Measurements from ENCODE around the gene EPS8.
"Not testable (repeated sequence)": the region's sequence is repeated elsewhere in the genome, so short reads cannot be mapped to it uniquely, and the experiment has no call there.

EPS8 gene

DNA sequence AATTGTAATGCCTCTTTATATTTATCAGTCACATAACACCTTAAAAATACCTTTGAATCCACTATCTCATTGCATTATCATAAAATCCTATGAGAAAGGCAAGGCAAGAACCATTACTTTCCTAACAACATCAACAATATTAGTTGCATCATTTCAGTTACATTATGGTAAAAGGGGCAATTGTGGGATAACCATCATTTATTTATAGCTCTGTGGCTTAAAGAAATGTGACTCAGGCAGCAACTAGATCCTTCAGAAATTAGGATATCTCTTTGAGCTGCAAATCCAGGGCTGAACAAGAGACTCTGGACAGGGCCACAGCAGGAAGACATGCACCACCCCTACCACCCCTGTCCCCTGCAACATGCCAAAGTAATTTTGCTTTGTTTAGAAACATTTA, 36.4 kb downstream of the EPS8 start:
- no peaks in the 10 kb centered on the region for H3K4me1 Mint-ChIP-seq
- DNase-seq (ENCODE audit: low spot score in 2 of 2) (no peak), ATAC-seq (no peak)
- H3K9me3 Mint-ChIP-seq, result no peaks in the 10 kb centered on the region
- H3K27ac Mint-ChIP-seq, result no peak overlapping the region
- H3K4me3 Mint-ChIP-seq, result no peak overlapping the region
- H3K36me3 Mint-ChIP-seq, result no peaks in the 10 kb centered on the region

DNA sequence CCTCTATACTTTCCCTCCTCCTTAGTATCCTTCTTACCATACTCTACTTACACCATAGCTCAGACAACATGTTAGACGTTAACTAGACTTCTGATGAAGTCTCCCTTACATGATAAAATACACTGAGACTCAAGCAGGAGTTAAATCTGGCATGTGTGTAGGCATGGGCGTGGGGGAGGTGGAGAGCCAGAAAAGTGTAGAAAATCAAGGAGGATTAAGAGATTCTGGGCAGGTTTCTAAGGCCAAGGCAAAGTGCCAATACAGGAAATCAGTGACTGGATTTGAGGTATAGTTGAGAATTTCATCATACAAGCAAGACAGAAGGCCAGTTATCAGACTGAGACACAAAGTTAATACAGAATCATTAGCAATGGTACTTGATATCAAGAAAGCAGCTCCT, 37.4 kb downstream of the EPS8 start:
- Mint-ChIP-seq H3K36me3 (no peaks in the 10 kb centered on the region), H3K4me3 (no peak overlapping the region), H3K4me1 (no peaks in the 10 kb centered on the region), H3K9me3 (no peaks in the 10 kb centered on the region), H3K27ac (no peak overlapping the region)
- DNase-seq (ENCODE audit: low spot score in 2 of 2), result no peak
- ATAC-seq, result no peak

DNA sequence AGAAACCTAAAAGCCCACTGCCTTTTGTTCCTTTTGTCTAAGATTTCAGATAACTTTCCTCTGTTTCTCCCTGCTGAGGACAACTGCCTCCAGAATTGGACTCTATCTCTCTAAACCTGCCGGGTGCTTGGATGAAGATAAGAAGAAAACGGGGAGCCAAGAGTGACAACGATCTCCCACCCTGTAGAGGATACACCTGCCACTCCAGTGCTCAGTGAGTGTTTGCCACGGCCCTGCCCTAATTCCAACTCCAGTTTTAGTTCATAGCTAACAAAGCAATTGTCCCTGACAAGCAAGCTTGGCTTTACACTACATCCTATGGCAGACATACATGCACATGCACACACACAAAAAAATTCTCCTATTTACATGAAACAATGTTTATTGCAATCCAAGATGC, 39.3 kb downstream of the EPS8 start:
- DNase-seq (ENCODE audit: low spot score in 2 of 2) (no peak), ATAC-seq (no peak)
- H3K27ac Mint-ChIP-seq, result no peak overlapping the region
- H3K4me1 Mint-ChIP-seq, result no peaks in the 10 kb centered on the region
- H3K9me3 Mint-ChIP-seq, result no peaks in the 10 kb centered on the region
- no peak overlapping the region for H3K4me3 Mint-ChIP-seq
- no peaks in the 10 kb centered on the region for H3K36me3 Mint-ChIP-seq

DNA sequence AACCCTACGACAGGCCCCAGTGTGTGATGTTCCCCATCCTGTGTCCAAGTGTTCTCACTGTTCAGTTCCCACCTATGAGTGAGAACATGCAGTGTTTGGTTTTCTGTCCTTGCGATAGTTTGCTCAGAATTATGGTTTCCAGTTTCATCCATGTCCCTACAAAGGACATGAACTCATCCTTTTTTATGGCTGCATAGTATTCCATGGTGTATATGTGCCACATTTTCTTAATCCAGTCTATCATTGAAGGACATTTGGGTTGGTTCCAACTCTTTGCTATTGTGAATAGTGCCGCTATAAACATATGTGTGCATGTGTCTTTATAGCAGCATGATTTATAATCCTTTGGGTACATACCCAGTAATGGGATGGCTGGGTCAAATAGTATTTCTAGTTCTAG, 47.3 kb downstream of the EPS8 start:
- not testable (repeated sequence) for H3K4me3 Mint-ChIP-seq; H3K27ac Mint-ChIP-seq; H3K9me3 Mint-ChIP-seq; ATAC-seq; DNase-seq (ENCODE audit: low spot score in 2 of 2); H3K4me1 Mint-ChIP-seq; H3K36me3 Mint-ChIP-seq

DNA sequence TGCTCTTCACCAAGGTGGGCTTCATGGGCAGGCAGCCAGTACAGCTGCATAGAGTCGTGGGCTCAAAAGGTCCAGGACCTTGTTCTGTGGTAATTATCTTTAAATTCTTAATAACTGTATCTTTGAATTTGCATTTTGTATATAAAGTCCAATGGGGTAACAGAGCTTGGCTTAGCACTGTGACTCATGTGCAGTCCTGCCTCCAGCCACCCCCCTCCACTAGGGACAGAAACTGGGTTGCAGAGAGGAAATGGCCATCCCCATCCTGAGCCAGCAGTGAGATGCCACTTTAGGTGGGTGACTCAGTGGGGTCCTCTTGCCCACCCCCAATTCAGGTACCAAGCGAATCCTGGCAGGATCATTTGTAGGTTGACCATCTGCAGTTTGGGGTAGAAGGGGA, 48.1 kb downstream of the EPS8 start:
- Mint-ChIP-seq H3K4me3 (no peak overlapping the region), H3K9me3 (no peaks in the 10 kb centered on the region), H3K4me1 (no peaks in the 10 kb centered on the region), H3K27ac (no peak overlapping the region), H3K36me3 (no peaks in the 10 kb centered on the region)
- DNase-seq (ENCODE audit: low spot score in 2 of 2) (no peak), ATAC-seq (no peak)

DNA sequence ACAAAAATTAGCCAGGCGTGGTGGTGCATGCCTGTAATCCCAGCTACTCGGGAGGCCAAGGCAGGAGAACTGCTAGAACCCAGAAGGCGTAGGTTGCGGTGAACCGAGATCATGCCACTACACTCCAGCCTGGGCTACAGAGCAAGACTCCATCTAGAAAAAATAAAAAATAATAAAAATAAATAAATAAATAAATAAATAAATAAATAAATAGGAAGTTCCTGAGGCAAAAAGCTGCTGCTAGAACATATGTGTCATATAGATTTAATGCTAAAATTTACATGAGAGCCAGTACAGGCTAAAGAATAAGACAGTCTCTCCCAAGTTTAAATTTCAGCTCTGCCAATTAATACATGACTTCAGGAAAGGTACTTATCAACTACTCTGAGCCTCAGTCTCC, 48.8 kb downstream of the EPS8 start:
- not testable (repeated sequence) for H3K27ac Mint-ChIP-seq; H3K4me1 Mint-ChIP-seq; H3K36me3 Mint-ChIP-seq; H3K9me3 Mint-ChIP-seq; DNase-seq (ENCODE audit: low spot score in 2 of 2); H3K4me3 Mint-ChIP-seq; ATAC-seq

DNA sequence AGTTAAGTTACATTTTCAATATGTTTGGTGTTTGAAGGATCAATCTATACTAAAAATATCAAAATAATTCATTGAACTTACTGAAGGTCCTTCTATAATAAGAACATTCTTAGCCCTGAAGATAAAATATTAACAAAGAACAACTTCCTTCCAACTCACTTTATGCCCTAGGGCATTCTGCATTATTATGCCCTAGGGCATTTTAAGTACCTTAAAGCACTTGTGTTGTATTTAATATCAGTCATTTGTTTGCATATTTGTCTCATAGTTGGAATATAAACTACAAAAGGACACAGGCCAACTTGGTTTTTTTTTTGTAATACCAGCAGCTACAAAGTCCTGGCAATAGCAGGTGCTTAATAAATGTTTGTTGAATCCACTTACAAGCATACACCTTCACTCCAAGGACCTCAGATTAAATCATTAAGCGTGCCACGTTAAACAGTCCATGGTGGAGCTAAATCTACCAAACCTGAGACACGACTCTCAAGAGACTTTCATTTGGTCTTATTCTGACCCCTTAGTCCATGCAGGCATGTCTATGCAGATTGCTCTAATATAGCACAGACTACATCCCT, 50.7 kb downstream of the EPS8 start:
- H3K4me1 Mint-ChIP-seq, result no peaks in the 10 kb centered on the region
- no peak overlapping the region for H3K27ac Mint-ChIP-seq
- DNase-seq (ENCODE audit: low spot score in 2 of 2) (no peak), ATAC-seq (no peak)
- H3K4me3 Mint-ChIP-seq, result no peak overlapping the region
- H3K9me3 Mint-ChIP-seq, result no peaks in the 10 kb centered on the region
- H3K36me3 Mint-ChIP-seq, result no peaks in the 10 kb centered on the region

DNA sequence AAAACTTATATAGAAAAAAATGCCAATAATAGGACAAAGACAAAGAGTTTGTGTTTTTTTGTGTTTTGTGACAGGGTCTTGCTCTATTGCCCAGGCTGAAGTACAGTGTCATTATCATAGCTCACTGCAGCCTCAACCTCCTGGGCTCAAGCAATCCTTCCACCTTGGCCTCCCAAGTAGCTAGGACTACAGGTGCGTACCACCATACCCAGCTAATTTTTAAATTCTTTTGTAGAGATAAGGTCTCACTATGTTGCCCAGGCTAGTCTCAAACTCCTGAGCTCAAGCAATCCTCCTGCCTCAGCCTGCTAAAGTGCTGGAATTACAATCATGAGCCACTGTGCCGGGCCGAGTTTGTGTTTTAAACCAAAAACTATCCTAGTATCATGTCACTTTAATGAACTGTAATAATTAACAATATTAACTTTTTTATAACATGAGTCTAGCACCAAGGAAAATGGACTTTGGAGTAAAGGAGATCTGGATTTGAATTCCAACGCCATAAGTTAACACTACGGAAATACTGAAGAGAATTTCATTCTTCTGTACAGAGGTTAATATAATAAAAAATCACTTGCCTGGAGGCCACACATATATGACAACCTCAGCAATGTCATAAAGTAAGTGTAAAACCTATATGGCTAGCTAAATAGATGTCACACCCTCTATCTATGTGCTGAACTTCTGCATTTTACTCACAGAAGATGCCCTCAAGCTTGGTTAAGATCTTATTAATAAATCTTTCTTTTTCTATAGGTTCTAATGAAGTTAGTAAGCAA, 53.2 kb downstream of the EPS8 start:
- Mint-ChIP-seq H3K4me1 (no peaks in the 10 kb centered on the region), H3K9me3 (no peaks in the 10 kb centered on the region), H3K36me3 (no peaks in the 10 kb centered on the region), H3K27ac (no peak overlapping the region), H3K4me3 (no peak overlapping the region)
- no peak for ATAC-seq
- no peak for DNase-seq (ENCODE audit: low spot score in 2 of 2)

DNA sequence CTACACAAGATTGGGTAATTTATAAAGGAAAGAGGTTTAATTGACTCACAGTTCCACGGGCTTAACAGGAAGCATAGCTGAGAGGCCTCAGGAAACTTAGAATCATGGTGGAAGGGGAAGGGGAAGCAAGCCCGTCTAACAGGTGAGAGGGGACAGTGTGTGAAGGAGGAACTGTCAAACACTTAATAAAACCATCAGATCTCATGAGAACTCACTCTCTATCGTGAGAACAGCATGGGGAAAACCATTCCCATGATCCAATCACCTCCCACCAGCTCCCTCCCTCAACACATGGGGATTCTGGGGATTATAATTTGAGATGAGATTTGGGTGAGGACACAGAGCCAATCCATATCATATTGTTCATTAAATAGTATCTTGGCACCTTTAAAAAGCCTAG, 56.1 kb downstream of the EPS8 start:
- no peak overlapping the region for H3K27ac Mint-ChIP-seq
- H3K4me1 Mint-ChIP-seq, result no peaks in the 10 kb centered on the region
- ATAC-seq (no peak), DNase-seq (ENCODE audit: low spot score in 2 of 2) (no peak)
- H3K4me3 Mint-ChIP-seq, result no peak overlapping the region
- H3K36me3 Mint-ChIP-seq, result no peaks in the 10 kb centered on the region
- H3K9me3 Mint-ChIP-seq, result no peaks in the 10 kb centered on the region

DNA sequence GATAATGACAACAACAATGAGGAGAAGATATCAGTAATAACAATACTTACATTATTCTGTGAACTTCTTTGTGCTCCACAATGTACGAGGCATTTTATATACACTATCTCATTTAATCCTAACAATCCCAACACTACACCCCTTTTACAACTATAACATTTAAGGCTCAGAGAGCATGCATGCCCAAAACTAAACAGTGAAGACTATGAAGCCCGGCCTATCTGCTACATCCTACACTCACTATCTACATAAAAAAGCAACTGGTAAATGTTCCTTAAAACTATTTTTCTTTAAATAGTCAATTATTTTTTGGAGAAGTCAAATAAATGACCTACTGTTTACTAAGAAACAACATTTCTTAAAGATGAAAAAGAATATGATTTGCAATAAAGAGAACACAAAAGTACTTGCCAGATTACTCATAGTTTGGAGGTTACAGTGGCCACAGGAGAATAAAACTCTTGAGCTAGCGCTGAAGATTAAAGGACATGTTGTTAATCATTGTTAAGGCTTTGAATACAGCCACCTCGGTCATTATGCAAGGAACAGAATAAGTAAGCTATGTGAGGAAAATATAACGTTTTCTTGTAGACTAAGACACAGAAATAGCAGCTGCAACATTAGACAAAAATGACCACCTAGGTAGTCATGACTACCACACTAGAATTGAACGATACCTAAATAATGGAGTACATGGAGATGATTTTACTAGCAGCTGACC, 56.7 kb downstream of the EPS8 start:
- Mint-ChIP-seq H3K4me1 (no peaks in the 10 kb centered on the region), H3K27ac (no peak overlapping the region), H3K4me3 (no peak overlapping the region), H3K9me3 (no peaks in the 10 kb centered on the region), H3K36me3 (no peaks in the 10 kb centered on the region)
- no peak for ATAC-seq
- no peak for DNase-seq (ENCODE audit: low spot score in 2 of 2)

DNA sequence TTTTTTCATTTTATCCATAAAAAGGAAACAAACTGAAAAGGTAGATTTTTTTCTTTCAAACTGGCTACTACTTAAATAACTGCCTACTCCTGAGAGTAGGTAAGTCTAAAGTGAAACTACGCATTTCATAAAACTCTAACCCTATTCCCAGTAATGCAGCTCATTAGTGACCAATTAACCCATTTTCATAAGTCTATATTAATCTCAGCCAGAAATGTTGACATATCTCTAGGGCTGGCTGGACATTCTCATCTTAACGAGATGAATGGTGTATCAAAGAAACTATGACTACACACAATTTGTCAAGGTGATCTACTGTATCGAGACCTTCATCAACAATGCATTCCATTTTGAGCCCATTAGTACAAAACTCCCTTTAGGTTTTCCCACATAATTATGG, 57.2 kb downstream of the EPS8 start:
- ATAC-seq (no peak), DNase-seq (ENCODE audit: low spot score in 2 of 2) (no peak)
- H3K27ac Mint-ChIP-seq, result no peak overlapping the region
- H3K9me3 Mint-ChIP-seq, result no peaks in the 10 kb centered on the region
- H3K4me3 Mint-ChIP-seq, result no peak overlapping the region
- no peaks in the 10 kb centered on the region for H3K4me1 Mint-ChIP-seq
- no peaks in the 10 kb centered on the region for H3K36me3 Mint-ChIP-seq

DNA sequence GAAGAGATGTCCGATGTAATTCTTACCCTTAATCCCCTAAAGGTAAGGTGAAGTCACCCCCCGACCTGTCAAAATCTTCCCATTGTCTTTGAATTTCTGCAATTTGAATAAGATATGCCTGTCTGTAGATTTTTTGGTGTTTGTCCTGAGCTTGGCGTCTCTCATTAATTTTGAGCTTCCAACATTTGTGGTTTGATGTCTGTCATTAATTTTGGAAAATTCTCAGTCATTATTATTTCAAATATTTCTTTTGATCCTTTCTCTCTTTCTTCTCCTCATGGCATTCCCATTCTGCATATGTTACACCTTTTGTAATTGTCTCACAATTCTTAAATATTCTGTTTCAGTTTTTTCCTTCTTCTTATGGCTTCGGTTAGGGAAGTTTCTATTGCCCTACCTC, 60.1 kb downstream of the EPS8 start:
- no peaks in the 10 kb centered on the region for H3K9me3 Mint-ChIP-seq
- no peaks in the 10 kb centered on the region for H3K4me1 Mint-ChIP-seq
- DNase-seq (ENCODE audit: low spot score in 2 of 2), result no peak
- no peak for ATAC-seq
- H3K27ac Mint-ChIP-seq, result no peak overlapping the region
- no peak overlapping the region for H3K4me3 Mint-ChIP-seq
- H3K36me3 Mint-ChIP-seq, result no peaks in the 10 kb centered on the region

DNA sequence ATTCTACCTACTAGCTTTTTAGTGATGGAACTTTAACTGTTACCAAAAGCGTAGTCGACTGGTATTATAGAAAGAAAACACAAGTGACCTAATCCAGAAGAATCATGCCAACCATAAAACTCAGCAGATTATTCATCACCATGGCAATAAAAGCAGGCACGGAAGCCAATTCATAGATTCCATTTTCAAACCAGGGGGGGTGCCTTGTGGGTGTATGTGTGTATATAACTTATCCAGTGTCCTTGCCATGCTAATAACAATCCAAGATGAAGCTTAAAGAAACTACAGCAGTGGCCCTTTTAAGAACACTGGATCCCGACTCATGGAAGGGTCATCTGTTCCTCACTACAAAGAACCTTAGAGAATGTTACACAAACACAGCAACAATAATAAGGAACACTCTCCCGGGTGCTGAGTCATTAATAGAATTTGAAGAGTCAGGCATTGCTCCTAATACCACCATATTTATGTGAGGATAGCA, 61.0 kb downstream of the EPS8 start:
- Mint-ChIP-seq H3K27ac (no peak overlapping the region), H3K4me3 (no peak overlapping the region), H3K9me3 (no peaks in the 10 kb centered on the region), H3K4me1 (no peaks in the 10 kb centered on the region), H3K36me3 (no peaks in the 10 kb centered on the region)
- DNase-seq (ENCODE audit: low spot score in 2 of 2) (no peak), ATAC-seq (no peak)

DNA sequence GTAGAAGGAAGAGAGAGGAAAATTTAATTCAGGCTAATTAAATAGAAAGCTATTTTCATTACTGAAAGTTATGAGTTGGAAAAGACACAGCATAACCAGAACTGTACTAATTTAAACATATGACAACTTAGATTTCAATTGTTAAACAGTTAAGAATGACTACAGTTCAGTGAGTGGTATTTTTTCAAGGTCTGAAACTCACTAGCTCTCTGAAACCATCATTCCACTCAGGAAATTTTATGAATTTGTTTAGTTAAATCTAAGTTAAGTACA, 62.4 kb downstream of the EPS8 start:
- H3K36me3 Mint-ChIP-seq, result no peaks in the 10 kb centered on the region
- no peak overlapping the region for H3K4me3 Mint-ChIP-seq
- no peak overlapping the region for H3K27ac Mint-ChIP-seq
- no peak for DNase-seq (ENCODE audit: low spot score in 2 of 2)
- no peak for ATAC-seq
- no peaks in the 10 kb centered on the region for H3K9me3 Mint-ChIP-seq
- no peaks in the 10 kb centered on the region for H3K4me1 Mint-ChIP-seq

DNA sequence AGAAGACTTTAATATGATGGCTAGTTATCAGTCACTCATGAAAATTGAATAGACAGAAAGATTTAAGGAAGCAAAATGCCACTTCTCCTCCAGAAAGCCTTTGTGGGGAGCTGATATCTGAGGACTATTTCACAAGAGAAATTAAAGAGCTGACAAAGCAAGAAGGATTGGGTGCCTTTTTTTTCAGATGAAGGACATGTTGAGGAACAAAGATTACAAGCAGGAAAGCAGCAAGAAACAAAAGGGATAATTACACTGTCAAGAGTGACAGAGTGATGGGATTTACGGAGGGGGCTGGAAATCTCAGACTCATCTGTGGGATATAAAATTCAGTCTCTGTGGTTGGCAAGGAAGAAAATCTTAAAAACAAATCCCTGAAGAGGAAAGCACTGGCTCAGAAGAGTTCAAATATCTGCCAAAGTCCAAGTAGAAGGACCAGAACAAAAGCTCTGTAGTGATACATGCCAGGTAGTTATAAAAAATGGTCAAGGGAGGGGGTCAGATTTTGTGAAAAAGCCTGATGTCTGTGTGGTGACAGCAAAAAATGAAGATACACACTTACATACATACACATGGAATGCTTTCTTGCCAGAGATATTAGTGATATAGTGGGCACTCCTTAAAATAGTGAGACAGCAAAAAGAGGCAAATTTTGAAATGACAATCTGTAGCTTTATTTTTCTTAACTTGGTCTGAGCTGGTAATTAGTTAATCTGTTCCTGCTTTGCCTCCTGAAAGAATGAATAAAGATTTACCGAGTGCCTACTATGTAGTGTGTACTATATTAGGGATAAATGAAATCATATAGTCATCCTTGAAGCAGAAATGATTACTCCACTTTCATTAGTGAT, 62.9 kb downstream of the EPS8 start:
- Mint-ChIP-seq H3K4me1 (no peaks in the 10 kb centered on the region), H3K4me3 (no peak overlapping the region), H3K36me3 (no peaks in the 10 kb centered on the region), H3K9me3 (no peaks in the 10 kb centered on the region), H3K27ac (no peak overlapping the region)
- DNase-seq (ENCODE audit: low spot score in 2 of 2), result no peak
- ATAC-seq, result no peak
